HL-60 (cell line): ENCODE measurements around the gene RBM38.
A peak's percentile ranks its signal among the peaks of the same experiment; 100 is the strongest.

Source experiments
- DNase-seq, 2 experiments: peaks; one replicate each; pipeline ENCODE4 v3.0.0-alpha.2; 2010 to 2020; ENCODE audit warnings: low read depth in 1 of 2, low spot score in 1 of 2
- H3K27ac ChIP-seq: fragments of 250-450 bp; sonication (Bioruptor Pico); replicated peaks from 2 replicates; pipeline ENCODE4 v1.5.1; 2020; ENCODE audit warnings: mild to moderate bottlenecking, moderate library complexity
- H3K27me3 ChIP-seq: fragments of 250-450 bp; sonication (Bioruptor Pico); 2 replicates; pipeline ENCODE4 v1.5.1; 2021; ENCODE audit warnings: mild to moderate bottlenecking, moderate library complexity; ENCODE audit not compliant: insufficient read depth, poor library complexity, severe bottlenecking
- H3K4me3 ChIP-seq: replicated peaks from 2 replicates; pipeline ENCODE4 v1.5.1; 2011; ENCODE audit warnings: mild to moderate bottlenecking, control low read depth, low read length; ENCODE audit not compliant: insufficient read depth
- CTCF ChIP-seq: IDR thresholded peaks from one replicate; pipeline ENCODE4 v1.5.1; 2011; ENCODE audit warnings: low read length, control low read depth, inconsistent platforms; ENCODE audit not compliant: insufficient read depth
- GABPA ChIP-seq: IDR thresholded peaks from 2 replicates; pipeline ENCODE4 v1.6.1; 2012; ENCODE audit warnings: low read depth
- POLR2AphosphoS5 ChIP-seq: IDR thresholded peaks from 2 replicates; pipeline ENCODE4 v1.6.1; 2012; ENCODE audit warnings: low read depth
- REST ChIP-seq: IDR thresholded peaks from 2 replicates; pipeline ENCODE4 v1.6.1; 2012; ENCODE audit warnings: low read depth; ENCODE audit not compliant: insufficient replicate concordance
- SPI1 ChIP-seq: IDR thresholded peaks from 2 replicates; pipeline ENCODE4 v1.6.1; 2012; ENCODE audit warnings: low read depth, mild to moderate bottlenecking, borderline replicate concordance

The RBM38 gene

GRCh38 chr20:57451431-57451794 is 60.2 kb downstream of the RBM38 start:
- no peak for TF ChIP-seq GABPA
- TF ChIP-seq POLR2AphosphoS5 = no peak
- no peak for TF ChIP-seq CTCF
- no peak for TF ChIP-seq SPI1
- no peak for TF ChIP-seq REST
- Histone ChIP-seq H3K4me3 (no peak overlapping the region), H3K27me3 (no peaks in the 10 kb centered on the region), H3K27ac (peak overlapping the region; percentile 84)
- DNase-seq = no peak

- H3K27me3 ChIP-seq = no peaks in the 10 kb centered on the region
- no peak overlapping the region for H3K4me3 ChIP-seq
- TF ChIP-seq GABPA = peak; percentile 72
- peak; percentile 78; the same call in 1 of the 2 replicates for TF ChIP-seq POLR2AphosphoS5
- no peak for TF ChIP-seq CTCF
- TF ChIP-seq REST = no peak
- peak; percentile 82 for TF ChIP-seq SPI1
- peak overlapping the region; percentile 84 for H3K27ac ChIP-seq
- peak; percentile 89 to 97 for DNase-seq
These were observed 60.8 kb downstream of the RBM38 start for GRCh38 chr20:57451795-57452661.

- no peak for DNase-seq
- Histone ChIP-seq H3K4me3 (no peak overlapping the region), H3K27ac (no peak overlapping the region), H3K27me3 (no peaks in the 10 kb centered on the region)
- TF ChIP-seq REST (no peak), CTCF (no peak), POLR2AphosphoS5 (no peak), GABPA (no peak), SPI1 (no peak)
These were observed 64.2 kb downstream of the RBM38 start for GRCh38 chr20:57455386-57455785.
